HUES64 (cell line): ENCODE results near the gene IDH2.
"Not testable (repeated sequence)": the region's sequence is repeated elsewhere in the genome, so short reads cannot be mapped to it uniquely, and the experiment has no call there.

Source experiments
- H3K27ac ChIP-seq: 2 replicates; pipeline ENCODE4 v1.7.0; 2013; ENCODE audit warnings: low read depth, low read length, inconsistent platforms
- H3K27me3 ChIP-seq: 2 replicates; pipeline ENCODE4 v1.6.1; 2013; ENCODE audit warnings: mild to moderate bottlenecking, low read length; ENCODE audit not compliant: insufficient read depth
- H3K36me3 ChIP-seq: 2 replicates; pipeline ENCODE4 v1.6.1; 2013; ENCODE audit warnings: mild to moderate bottlenecking, low read length; ENCODE audit not compliant: insufficient read depth
- H3K4me1 ChIP-seq: 2 replicates; pipeline ENCODE4 v1.6.1; 2013; ENCODE audit warnings: mild to moderate bottlenecking, low read length, moderate library complexity; ENCODE audit not compliant: insufficient read depth
- H3K4me3 ChIP-seq: 2 replicates; pipeline ENCODE4 v1.5.1; 2013; ENCODE audit warnings: mild to moderate bottlenecking, low read length, moderate library complexity
- H3K9ac ChIP-seq: 2 replicates; pipeline ENCODE4 v1.6.1; 2013; ENCODE audit warnings: mild to moderate bottlenecking, low read depth, low read length
- H3K9me3 ChIP-seq: 2 replicates; pipeline ENCODE4 v1.6.1; 2013; ENCODE audit warnings: low read depth, low read length; ENCODE audit not compliant: insufficient read depth
- WGBS: fragments of 150-250, 120-280 bp; methylation state at CpG from one replicate; pipeline ENCODE4 v1.1.7; 2013; ENCODE audit warnings: missing lambda C conversion rate; 5-methylcytosine and 5-hydroxymethylcytosine counted together

IDH2 gene

GRCh38 chr15:90071220-90071807 lies 31.0 kb downstream of the IDH2 start:
- Histone ChIP-seq H3K27ac (no peak overlapping the region), H3K9me3 (no peaks in the 10 kb centered on the region)
- 89% methylated on average over 5 of the region's 5 CpGs for WGBS

GRCh38 chr15:90070623-90071022 lies 31.6 kb downstream of the IDH2 start:
- not testable (repeated sequence) for H3K9me3 ChIP-seq, H3K4me1 ChIP-seq, H3K4me3 ChIP-seq, H3K9ac ChIP-seq, H3K27ac ChIP-seq, H3K27me3 ChIP-seq
- H3K36me3 ChIP-seq: peaks cover 25% of the 10 kb centered on the region
- whole genome bisulfite sequencing: 94% methylated on average over 2 of the region's 2 CpGs

More at GRCh38 chr15:90071220-90071807, 31.0 kb downstream of the IDH2 start:
- Histone ChIP-seq H3K4me3 (no peak overlapping the region), H3K9ac (no peak overlapping the region), H3K4me1 (peaks cover 11% of the 10 kb centered on the region), H3K27me3 (no peaks in the 10 kb centered on the region), H3K36me3 (peaks cover 25% of the 10 kb centered on the region)

- H3K27ac ChIP-seq: no peak overlapping the region
- no peak overlapping the region for H3K4me3 ChIP-seq
- H3K36me3 ChIP-seq: peaks cover 11% of the 10 kb centered on the region
- H3K27me3 ChIP-seq: no peaks in the 10 kb centered on the region
- no peaks in the 10 kb centered on the region for H3K9me3 ChIP-seq
- 96% methylated on average over 37 of the region's 37 CpGs for WGBS
- peaks cover 20% of the 10 kb centered on the region for H3K4me1 ChIP-seq
- H3K9ac ChIP-seq: no peak overlapping the region
Measured at GRCh38 chr15:90067953-90068606, 34.2 kb downstream of the IDH2 start.

- 96% methylated on average over 55 of the region's 55 CpGs for WGBS
- no peak overlapping the region for H3K27ac ChIP-seq
- peaks cover 9% of the 10 kb centered on the region for H3K36me3 ChIP-seq
- H3K4me1 ChIP-seq: peaks cover 27% of the 10 kb centered on the region
- no peaks in the 10 kb centered on the region for H3K9me3 ChIP-seq
- no peaks in the 10 kb centered on the region for H3K27me3 ChIP-seq
- H3K4me3 ChIP-seq: no peak overlapping the region
- H3K9ac ChIP-seq: no peak overlapping the region
Measured at GRCh38 chr15:90067181-90067952, 34.9 kb downstream of the IDH2 start.

GRCh38 chr15:90065682-90066049 lies 36.6 kb downstream of the IDH2 start:
- WGBS: 85% methylated on average over 7 of the region's 7 CpGs
- Histone ChIP-seq H3K36me3 (peaks cover 8% of the 10 kb centered on the region), H3K4me3 (no peak overlapping the region), H3K9ac (no peak overlapping the region), H3K9me3 (no peaks in the 10 kb centered on the region), H3K27me3 (no peaks in the 10 kb centered on the region), H3K4me1 (peaks cover 38% of the 10 kb centered on the region), H3K27ac (no peak overlapping the region)

GRCh38 chr15:90064911-90065681 lies 37.2 kb downstream of the IDH2 start:
- H3K9ac ChIP-seq: peak overlapping the region; percentile 45; the same call in 1 of the 2 replicates
- 64% methylated on average over 28 of the region's 30 CpGs for WGBS
- H3K9me3 ChIP-seq: no peaks in the 10 kb centered on the region
- peaks cover 38% of the 10 kb centered on the region for H3K4me1 ChIP-seq
- H3K27me3 ChIP-seq: no peaks in the 10 kb centered on the region
- H3K4me3 ChIP-seq: no peak overlapping the region
- H3K36me3 ChIP-seq: peaks cover 8% of the 10 kb centered on the region
- H3K27ac ChIP-seq: no peak overlapping the region

GRCh38 chr15:90063770-90064247 lies 38.5 kb downstream of the IDH2 start:
- H3K9me3 ChIP-seq: no peaks in the 10 kb centered on the region
- peaks cover 8% of the 10 kb centered on the region for H3K36me3 ChIP-seq
- H3K27me3 ChIP-seq: no peaks in the 10 kb centered on the region
- no peak overlapping the region for H3K4me3 ChIP-seq
- WGBS: 64% methylated on average over 8 of the region's 11 CpGs
- peak overlapping the region; percentile 83; the same call in 1 of the 2 replicates for H3K27ac ChIP-seq
- H3K4me1 ChIP-seq: peaks cover 47% of the 10 kb centered on the region
- H3K9ac ChIP-seq: peak overlapping the region; percentile 64; the same call in 1 of the 2 replicates

GRCh38 chr15:90062973-90063769 lies 39.1 kb downstream of the IDH2 start:
- WGBS: 69% methylated on average over 20 of the region's 20 CpGs
- Histone ChIP-seq H3K9ac (peak overlapping the region; percentile 64), H3K27ac (peak overlapping the region; percentile 83), H3K4me3 (no peak overlapping the region), H3K9me3 (no peaks in the 10 kb centered on the region), H3K27me3 (no peaks in the 10 kb centered on the region), H3K36me3 (peaks cover 3% of the 10 kb centered on the region), H3K4me1 (peaks cover 47% of the 10 kb centered on the region)

GRCh38 chr15:90062462-90062932 lies 39.8 kb downstream of the IDH2 start:
- Histone ChIP-seq H3K27ac (peak overlapping the region; percentile 83), H3K36me3 (no peaks in the 10 kb centered on the region; the same call in 1 of the 2 replicates), H3K27me3 (no peaks in the 10 kb centered on the region), H3K4me3 (no peak overlapping the region), H3K9me3 (no peaks in the 10 kb centered on the region), H3K9ac (peak overlapping the region; percentile 64), H3K4me1 (peaks cover 47% of the 10 kb centered on the region)
- 69% methylated on average over 16 of the region's 16 CpGs for WGBS

- H3K27me3 ChIP-seq: no peaks in the 10 kb centered on the region
- H3K27ac ChIP-seq: peak overlapping the region; percentile 83
- no peaks in the 10 kb centered on the region for H3K36me3 ChIP-seq
- WGBS: 29% methylated on average over 8 of the region's 8 CpGs
- peak overlapping the region; percentile 64 for H3K9ac ChIP-seq
- peaks cover 47% of the 10 kb centered on the region for H3K4me1 ChIP-seq
- no peak overlapping the region for H3K4me3 ChIP-seq
- no peaks in the 10 kb centered on the region for H3K9me3 ChIP-seq
Measured at GRCh38 chr15:90062023-90062442, 40.2 kb downstream of the IDH2 start.
